LNCAP (cell line): Measurements from ENCODE around the gene RDH11.

ENCODE experiments used
- TF ChIP-seq, protein P1 (sequence below): fragments of 450-650 bp; IDR thresholded peaks from 2 replicates; pipeline ENCODE4 v1.5.1; 2017; ENCODE audit warnings: mild to moderate bottlenecking

Gene RDH11

GRCh38 chr14:67729072-67729885 lies 33.7 kb upstream of the RDH11 start:
- TF ChIP-seq, protein P1, sequence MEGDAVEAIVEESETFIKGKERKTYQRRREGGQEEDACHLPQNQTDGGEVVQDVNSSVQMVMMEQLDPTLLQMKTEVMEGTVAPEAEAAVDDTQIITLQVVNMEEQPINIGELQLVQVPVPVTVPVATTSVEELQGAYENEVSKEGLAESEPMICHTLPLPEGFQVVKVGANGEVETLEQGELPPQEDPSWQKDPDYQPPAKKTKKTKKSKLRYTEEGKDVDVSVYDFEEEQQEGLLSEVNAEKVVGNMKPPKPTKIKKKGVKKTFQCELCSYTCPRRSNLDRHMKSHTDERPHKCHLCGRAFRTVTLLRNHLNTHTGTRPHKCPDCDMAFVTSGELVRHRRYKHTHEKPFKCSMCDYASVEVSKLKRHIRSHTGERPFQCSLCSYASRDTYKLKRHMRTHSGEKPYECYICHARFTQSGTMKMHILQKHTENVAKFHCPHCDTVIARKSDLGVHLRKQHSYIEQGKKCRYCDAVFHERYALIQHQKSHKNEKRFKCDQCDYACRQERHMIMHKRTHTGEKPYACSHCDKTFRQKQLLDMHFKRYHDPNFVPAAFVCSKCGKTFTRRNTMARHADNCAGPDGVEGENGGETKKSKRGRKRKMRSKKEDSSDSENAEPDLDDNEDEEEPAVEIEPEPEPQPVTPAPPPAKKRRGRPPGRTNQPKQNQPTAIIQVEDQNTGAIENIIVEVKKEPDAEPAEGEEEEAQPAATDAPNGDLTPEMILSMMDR, result no peak

GRCh38 chr14:67728258-67728657 lies 32.7 kb upstream of the RDH11 start:
- TF ChIP-seq, protein P1, result no peak

- TF ChIP-seq, protein P1, result no peak
These were observed 31.8 kb upstream of the RDH11 start for GRCh38 chr14:67727361-67727760.

GRCh38 chr14:67725171-67725570 lies 29.6 kb upstream of the RDH11 start:
- TF ChIP-seq, protein P1, result no peak

GRCh38 chr14:67722293-67722692 lies 26.7 kb upstream of the RDH11 start:
- TF ChIP-seq, protein P1, result no peak

DNA sequence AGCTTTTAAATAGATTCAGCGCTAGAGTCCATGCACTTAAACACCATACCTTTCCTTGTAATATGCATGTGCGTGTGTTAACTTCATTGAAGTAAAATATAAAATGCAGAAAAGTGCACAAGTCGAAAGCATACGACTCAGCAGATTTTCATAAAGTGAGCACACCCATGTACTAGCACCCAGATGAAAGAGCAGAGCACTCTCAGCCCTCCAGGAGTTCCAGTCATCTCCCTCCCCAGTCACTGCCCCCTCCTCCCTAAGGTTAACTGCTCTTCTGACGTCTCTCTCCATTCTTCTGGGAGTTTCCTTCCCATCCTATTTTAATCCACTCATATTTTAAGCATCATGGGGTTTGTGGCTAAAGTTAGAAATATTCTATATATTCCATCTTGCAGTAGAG lies 26.3 kb upstream of the RDH11 start:
- TF ChIP-seq, protein P1, result no peak

- TF ChIP-seq, protein P1, result no peak
These were observed 24.3 kb upstream of the RDH11 start for GRCh38 chr14:67719866-67720265.
